GM12878 (cell line): Measurements from ENCODE around the gene MOG. TPM values are rescaled to one million over a fixed set of nuclear protein-coding genes. Genes with fewer than 3 reads are reported as not detected.

Source experiments
- ATAC-seq: fragments of 200-7000 bp; cut with Tn5 transposase; 3 replicates; pipeline ENCODE4 v1.9.1; 2020; ENCODE audit warnings: mild to moderate bottlenecking, moderate library complexity
- BruUV-seq: library from RNA; stranded (reverse); fragments of 400-500 nt; replicated peaks from 2 replicates; lab custom pipeline; 2021; lab: Mats Ljungman, UMichigan
- CTCF ChIA-PET: fragments of 300-600 bp; sonication (Branson Sonifier 250); formaldehyde crosslinking; extraction: SDS; loops from one replicate; lab custom pipeline; 2021; ENCODE audit warnings: inconsistent platforms; lab: Yijun Ruan, JAX
- POLR2A ChIA-PET: fragments of 350-600 bp; formaldehyde crosslinking; extraction: SDS; loops from one replicate; lab custom pipeline; 2021; ENCODE audit warnings: inconsistent platforms; lab: Charles Lee
- RAD21 ChIA-PET: fragments of 300-600 bp; sonication (Branson Sonifier 250); formaldehyde crosslinking; loops from one replicate; lab custom pipeline; 2023; ENCODE audit warnings: antibody characterized with exemption; ENCODE audit not compliant: unreplicated experiment; lab: Charles Lee
- SMC1A ChIA-PET: fragments of 300-600 bp; sonication (Branson Sonifier 250); formaldehyde crosslinking; loops from one replicate; lab custom pipeline; 2023; ENCODE audit not compliant: unreplicated experiment, uncharacterized antibody; lab: Charles Lee
- DNase-seq: peaks from one replicate; pipeline ENCODE4 v3.0.0-alpha.2; 2011; ENCODE audit warnings: low read depth, low spot score
- FAIRE-seq: peaks from 3 replicates; lab custom pipeline; 2011; peaks lifted over from hg19 to GRCh38; lab: Jason Lieb, UNC
- H2AFZ ChIP-seq: 2 replicates; pipeline ENCODE4 v1.6.0; 2011; ENCODE audit warnings: low read depth, low read length, control low read depth; ENCODE audit not compliant: control insufficient read depth
- H3K27ac ChIP-seq: 2 replicates; pipeline ENCODE4 v1.5.1; 2011; ENCODE audit warnings: control low read depth; ENCODE audit not compliant: control insufficient read depth, insufficient read depth
- H3K27me3 ChIP-seq, 2 experiments: replicated peaks in 1 of 2; 2 replicates each; pipeline versions ENCODE4 v1.6.0 to v1.6.1; 2011; ENCODE audit warnings: low read length in 1 of 2; ENCODE audit not compliant: control insufficient read depth in 2 of 2, insufficient read depth in 2 of 2
- H3K36me3 ChIP-seq, 2 experiments: 2 replicates each; pipeline ENCODE4 v1.5.1; 2011; ENCODE audit warnings: low read length in 1 of 2; ENCODE audit not compliant: control insufficient read depth in 2 of 2, insufficient read depth in 2 of 2
- H3K4me1 ChIP-seq: 2 replicates; pipeline ENCODE4 v1.6.1; 2011; ENCODE audit warnings: mild to moderate bottlenecking, low read length, moderate library complexity, mixed read lengths; ENCODE audit not compliant: control insufficient read depth, insufficient read depth
- H3K4me2 ChIP-seq: 2 replicates; pipeline ENCODE4 v1.6.0; 2011; ENCODE audit warnings: control low read depth; ENCODE audit not compliant: control insufficient read depth, insufficient read depth
- H3K4me3 ChIP-seq: fragments of 200-600 bp; sonication (generic); 2 replicates; pipeline ENCODE4 v1.5.1; 2016
- H3K79me2 ChIP-seq: 2 replicates; pipeline ENCODE4 v1.6.0; 2011; ENCODE audit warnings: low read length; ENCODE audit not compliant: control insufficient read depth, insufficient read depth
- H3K9ac ChIP-seq: 2 replicates; pipeline ENCODE4 v1.8.0; 2011; ENCODE audit warnings: low read length, control low read depth, mixed read lengths; ENCODE audit not compliant: control insufficient read depth, insufficient read depth
- H3K9me3 ChIP-seq: replicated peaks from 3 replicates; pipeline ENCODE4 v1.5.1; 2011; ENCODE audit warnings: mild to moderate bottlenecking, low read length; ENCODE audit not compliant: control insufficient read depth, insufficient read depth
- H4K20me1 ChIP-seq: 2 replicates; pipeline ENCODE4 v1.6.0; 2011; ENCODE audit not compliant: control insufficient read depth, insufficient read depth
- CREB1 ChIP-seq: IDR thresholded peaks from 2 replicates; pipeline ENCODE4 v1.6.1; 2012; ENCODE audit warnings: low read depth, mild to moderate bottlenecking, inconsistent platforms
- DPF2 ChIP-seq: fragments of 450-650 bp; IDR thresholded peaks from 2 replicates; pipeline ENCODE4 v1.6.1; 2017; ENCODE audit warnings: mild to moderate bottlenecking
- MYC ChIP-seq: IDR thresholded peaks from 2 replicates; pipeline ENCODE4 v1.6.1; 2011; ENCODE audit warnings: mild to moderate bottlenecking, low read length, moderate library complexity, inconsistent platforms; ENCODE audit not compliant: insufficient read depth, insufficient replicate concordance, insufficient read length, severe bottlenecking
- SREBF1 ChIP-seq: IDR thresholded peaks from 2 replicates; pipeline ENCODE4 v1.6.1; 2012; ENCODE audit warnings: mild to moderate bottlenecking, low read length
- SUPT20H ChIP-seq: IDR thresholded peaks from 2 replicates; pipeline ENCODE4 v1.6.1; 2011; ENCODE audit warnings: low read depth, mild to moderate bottlenecking, low read length, moderate library complexity, borderline replicate concordance; ENCODE audit not compliant: control insufficient read depth
- TARDBP ChIP-seq: IDR thresholded peaks from 2 replicates; pipeline ENCODE4 v1.6.1; 2016; ENCODE audit warnings: borderline replicate concordance
- WGBS: methylation state at CpG from one replicate; pipeline ENCODE4 v1.1.6; 2016; ENCODE audit warnings: low lambda C conversion rate; ENCODE audit not compliant: insufficient replicate concordance, insufficient coverage; ENCODE audit errors: missing lambda C conversion rate; 5-methylcytosine and 5-hydroxymethylcytosine counted together
- in situ Hi-C: fragments of 300-500 bp; cut with MboI; formaldehyde crosslinking; loops from 9 replicates; pipeline ENCODE4 v1.14.3; 2018; ENCODE audit warnings: mixed read lengths
- intact Hi-C: fragments of 100-400 bp; cut with micrococcal nuclease; formaldehyde crosslinking; loops from one replicate; pipeline ENCODE4 v1.14.2; 2022; ENCODE audit not compliant: unreplicated experiment
- polyA plus RNA-seq, 11 experiments: library from polyadenylated mRNA; depleted of rRNA in 4 of 11; unstranded in 6 of 11; stranded (reverse) in 5 of 11; fragments of >200 nt; fragmentation: Nextera tagmentation in 4 of 11; fragmentation: Illumina TruSeq in 1 of 11; extraction: Ambion mirVana in 4 of 11; extraction: Trizol in 1 of 11; gene quantifications; 1 replicate in 1 of 11; 2 replicates in 10 of 11; pipeline versions ENCODE4 v1.2.1 to v1.2.3, GENCODE V29; 2011 to 2016; ENCODE audit warnings: inconsistent platforms in 2 of 11, missing spikeins in 2 of 11, low read depth in 1 of 11
- total RNA-seq, 4 experiments: library from RNA; depleted of rRNA in 3 of 4; stranded (reverse); fragments of >200 nt in 3 of 4; fragmentation: Illumina TruSeq in 1 of 4; extraction: Trizol in 1 of 4; gene quantifications; 2 replicates each; pipeline versions ENCODE4 v1.2.1 to v1.2.3, GENCODE V29; 2013 to 2021
- TF ChIP-seq, protein P1 (sequence below): IDR thresholded peaks from 2 replicates; pipeline ENCODE4 v1.6.1; 2011; ENCODE audit warnings: low read depth, low read length, improper control_type of control experiment, borderline replicate concordance
- TF ChIP-seq, protein P2 (sequence below): IDR thresholded peaks from 2 replicates; pipeline ENCODE4 v1.6.1; 2012; ENCODE audit warnings: low read depth, low read length, improper control_type of control experiment

Gene MOG
- total and polyA plus RNA-seq, 10 of the 15 experiments (the other 5 are each of a cell fraction or from before 2014, with no cell fraction given), result not detected

- TF ChIP-seq, protein P1, sequence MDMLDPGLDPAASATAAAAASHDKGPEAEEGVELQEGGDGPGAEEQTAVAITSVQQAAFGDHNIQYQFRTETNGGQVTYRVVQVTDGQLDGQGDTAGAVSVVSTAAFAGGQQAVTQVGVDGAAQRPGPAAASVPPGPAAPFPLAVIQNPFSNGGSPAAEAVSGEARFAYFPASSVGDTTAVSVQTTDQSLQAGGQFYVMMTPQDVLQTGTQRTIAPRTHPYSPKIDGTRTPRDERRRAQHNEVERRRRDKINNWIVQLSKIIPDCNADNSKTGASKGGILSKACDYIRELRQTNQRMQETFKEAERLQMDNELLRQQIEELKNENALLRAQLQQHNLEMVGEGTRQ, result no peak
- TF ChIP-seq SREBF1 (no peak), SUPT20H (no peak), CREB1 (no peak), TARDBP (no peak)
- TF ChIP-seq, protein P2, sequence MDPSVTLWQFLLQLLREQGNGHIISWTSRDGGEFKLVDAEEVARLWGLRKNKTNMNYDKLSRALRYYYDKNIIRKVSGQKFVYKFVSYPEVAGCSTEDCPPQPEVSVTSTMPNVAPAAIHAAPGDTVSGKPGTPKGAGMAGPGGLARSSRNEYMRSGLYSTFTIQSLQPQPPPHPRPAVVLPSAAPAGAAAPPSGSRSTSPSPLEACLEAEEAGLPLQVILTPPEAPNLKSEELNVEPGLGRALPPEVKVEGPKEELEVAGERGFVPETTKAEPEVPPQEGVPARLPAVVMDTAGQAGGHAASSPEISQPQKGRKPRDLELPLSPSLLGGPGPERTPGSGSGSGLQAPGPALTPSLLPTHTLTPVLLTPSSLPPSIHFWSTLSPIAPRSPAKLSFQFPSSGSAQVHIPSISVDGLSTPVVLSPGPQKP, result no peak
Observed at GRCh38 chr6:29666826-29667130, 9.9 kb downstream of the MOG start (continued).

DNA sequence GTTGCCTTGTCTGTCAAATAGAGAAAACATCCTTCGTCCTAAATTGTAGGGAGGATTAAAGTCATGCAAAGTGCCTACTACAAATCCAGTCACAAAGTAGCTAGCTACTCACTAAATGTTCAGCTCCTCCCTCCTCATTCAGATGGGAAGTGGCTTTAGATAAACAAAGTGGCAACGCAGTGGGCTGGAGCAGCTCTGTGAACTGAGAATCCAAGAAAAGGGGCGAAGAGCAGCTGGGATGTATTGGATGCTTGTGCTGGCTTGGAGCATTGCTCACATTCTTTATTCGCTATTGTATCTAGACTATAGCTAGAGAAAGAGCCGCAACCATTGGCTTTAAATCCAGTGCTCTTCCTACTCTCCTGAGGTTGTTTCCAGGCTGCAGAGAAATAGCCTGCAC, 10.3 kb downstream of the MOG start:
- CTCF ChIA-PET, result interaction anchor here (1.3 to 4.6 kb wide), 2 partner anchors 17 to 29 kb away, joined by 8 to 113 read pairs; no protein-coding TSS in a partner anchor
- 82% methylated on average over 5 of the region's 5 CpGs for WGBS

More for the DNA sequence above, 10.3 kb downstream of the MOG start:
- Histone ChIP-seq H3K4me1 (0 out of 2 replicates have a peak, but pooled peaks cover 2% of the 10 kb centered on the region), H4K20me1 (no peaks in the 10 kb centered on the region), H3K9me3 (no peaks in the 10 kb centered on the region), H3K27me3 (peaks cover 0 to 1% of the 10 kb centered on the region in 2 experiments; a peak in 1 of 4 replicates), H3K79me2 (no peaks in the 10 kb centered on the region), H3K27ac (no peak overlapping the region), H3K36me3 (no peaks in the 10 kb centered on the region), H3K4me2 (no peak overlapping the region), H2AFZ (no peak overlapping the region), H3K9ac (no peak overlapping the region), H3K4me3 (no peak overlapping the region)
- no peak for TF ChIP-seq MYC
- TF ChIP-seq DPF2, result no peak
- DNase-seq, result no peak
- no TSS peak for BruUV-seq
- ChIA-PET SMC1A (interaction anchor here (1.3 kb wide), 2 partner anchors 11 to 13 kb away, joined by 3 to 6 read pairs; no protein-coding TSS in a partner anchor), RAD21 (interaction anchor here (1.9 kb wide), 1 partner anchor 13 kb away, joined by 7 read pairs; no protein-coding TSS in a partner anchor), POLR2A (no interaction called here)
- in situ Hi-C loops, result no loop called here
- FAIRE-seq, result no peak
- intact Hi-C loops, result no loop called here
- ATAC-seq, result no peak
